SIG-M5 (cell line): ENCODE measurements around the gene SPINK6.
A peak's percentile ranks its signal among the peaks of the same experiment; 100 is the strongest.

Experiments used
- DNase-seq: peaks from one replicate; lab custom pipeline; 2025; lab: John Stamatoyannopoulos, UW

SPINK6 gene, protein sequence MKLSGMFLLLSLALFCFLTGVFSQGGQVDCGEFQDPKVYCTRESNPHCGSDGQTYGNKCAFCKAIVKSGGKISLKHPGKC

DNA sequence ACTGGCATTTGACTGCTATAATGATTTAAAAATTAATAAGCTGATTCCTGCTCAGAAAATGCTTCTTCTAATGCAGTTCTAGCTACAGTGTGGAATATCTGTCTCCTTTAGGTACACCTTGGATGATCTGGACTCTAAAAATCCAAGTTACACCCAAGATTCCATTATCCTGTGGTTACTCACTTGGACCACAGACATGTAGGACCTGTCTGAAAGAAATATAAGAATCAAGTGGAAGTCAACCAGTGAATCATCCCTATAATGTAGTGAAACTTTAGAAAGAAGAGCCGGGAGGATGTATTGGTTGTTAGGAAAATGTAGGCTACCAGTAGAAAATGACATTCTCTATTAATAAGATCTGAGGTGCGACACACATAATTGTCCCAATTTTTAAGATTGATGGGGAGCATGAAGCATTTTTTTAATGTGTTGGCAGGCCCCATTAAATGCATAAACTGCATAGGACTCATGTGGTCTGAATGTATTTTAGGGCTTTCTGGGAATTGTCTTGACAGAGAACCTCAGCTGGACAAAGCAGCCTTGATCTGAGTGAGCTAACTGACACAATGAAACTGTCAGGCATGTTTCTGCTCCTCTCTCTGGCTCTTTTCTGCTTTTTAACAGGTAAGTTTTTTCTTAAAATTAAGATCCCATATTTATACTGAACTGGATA, at the start of gene SPINK6:
Gene SPINK6 (plus strand): TSS at position 512 of the 673 bp plus-strand sequence. CDS start 55 bp downstream, at position 567.
- DNase-seq = no peak

DNA sequence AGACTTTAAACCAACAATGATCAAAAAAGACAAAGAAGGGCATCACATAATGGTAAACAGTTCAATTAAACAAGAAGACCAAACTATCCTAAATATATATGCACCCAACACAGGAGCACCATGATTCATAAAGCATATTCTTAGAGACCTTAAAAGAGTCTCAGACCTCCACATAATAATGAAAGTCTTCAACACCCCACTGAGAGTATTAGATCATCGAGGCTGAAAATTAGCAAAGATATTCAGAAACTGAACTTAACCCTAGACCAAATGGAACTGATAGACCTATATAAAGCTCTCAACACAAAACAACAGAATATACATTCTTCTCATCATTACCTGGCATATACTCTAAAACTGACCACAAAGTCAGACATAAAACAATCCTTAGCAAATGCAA, 46.2 kb upstream of the SPINK6 start:
- DNase-seq = no peak

DNA sequence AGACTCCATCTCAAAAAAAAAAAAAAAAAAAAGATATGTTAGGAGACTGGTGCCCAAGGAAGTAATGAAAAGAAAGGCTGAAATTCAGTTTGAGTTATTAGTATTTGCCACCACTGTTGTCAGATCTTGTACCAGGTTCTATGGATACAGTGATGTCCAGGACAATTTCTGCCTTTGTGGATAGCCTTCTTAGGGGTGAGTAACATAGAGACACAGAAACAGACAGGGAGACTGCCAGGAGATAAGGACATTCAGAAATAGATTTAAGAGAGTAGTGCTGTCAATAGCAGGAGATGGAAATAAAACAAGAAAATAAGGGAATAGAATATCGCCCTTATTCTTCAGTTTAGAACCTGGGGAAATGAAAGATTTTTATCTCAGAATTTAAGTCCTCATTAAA, 40.8 kb upstream of the SPINK6 start:
- no peak for DNase-seq

DNA sequence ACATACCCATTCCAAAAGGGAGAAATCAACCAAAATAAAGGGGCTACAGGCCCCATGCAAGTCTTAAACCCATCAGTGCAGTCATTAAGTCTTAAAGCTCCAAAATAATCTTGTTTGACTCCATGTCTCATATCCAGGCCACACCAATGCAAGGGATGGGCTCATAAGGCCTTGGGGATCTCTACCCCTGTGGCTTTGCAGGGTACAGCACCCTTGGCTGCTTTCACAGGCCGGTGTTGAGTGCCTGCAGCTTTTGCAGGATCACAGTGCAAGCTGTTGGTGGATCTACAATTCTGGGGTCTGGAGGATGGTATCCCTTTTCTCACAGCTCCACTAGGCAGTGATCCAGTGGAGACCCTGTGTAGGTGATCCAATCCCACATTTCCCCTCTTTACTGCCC, 39.5 kb upstream of the SPINK6 start:
- no peak for DNase-seq

DNA sequence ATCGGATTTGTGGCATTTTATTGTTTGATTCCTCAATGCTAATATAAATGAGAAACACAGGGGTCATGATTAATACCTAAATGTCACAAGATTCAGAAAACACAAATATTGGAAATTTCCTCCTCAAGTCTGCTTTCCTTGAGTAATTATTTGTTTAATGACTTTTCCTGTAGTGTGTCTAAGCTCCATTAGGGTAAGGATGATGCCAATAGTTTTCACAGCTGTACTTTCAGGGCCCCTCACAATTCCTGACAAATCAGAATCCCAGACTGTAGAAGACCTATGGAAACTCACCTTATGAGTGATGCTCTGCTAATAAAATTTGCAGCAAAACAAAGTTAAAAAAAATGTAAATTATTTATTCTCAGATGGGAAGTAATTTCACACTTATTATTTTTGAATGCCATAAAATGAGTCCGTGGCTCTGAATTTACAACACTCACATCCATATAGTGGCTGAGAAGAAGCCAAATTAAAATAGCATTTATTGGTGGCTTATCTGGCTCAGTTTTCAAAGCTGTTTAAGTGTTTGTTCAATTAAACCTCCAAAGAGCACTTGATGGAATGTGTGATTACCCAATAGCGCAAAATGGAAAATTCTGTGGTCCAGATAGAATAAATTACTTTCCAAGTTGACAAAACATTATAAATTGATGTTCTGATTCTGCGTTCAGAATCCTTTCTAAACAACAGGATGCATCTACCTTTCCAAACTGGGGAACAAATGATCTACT, 36.1 kb upstream of the SPINK6 start:
- no peak for DNase-seq

DNA sequence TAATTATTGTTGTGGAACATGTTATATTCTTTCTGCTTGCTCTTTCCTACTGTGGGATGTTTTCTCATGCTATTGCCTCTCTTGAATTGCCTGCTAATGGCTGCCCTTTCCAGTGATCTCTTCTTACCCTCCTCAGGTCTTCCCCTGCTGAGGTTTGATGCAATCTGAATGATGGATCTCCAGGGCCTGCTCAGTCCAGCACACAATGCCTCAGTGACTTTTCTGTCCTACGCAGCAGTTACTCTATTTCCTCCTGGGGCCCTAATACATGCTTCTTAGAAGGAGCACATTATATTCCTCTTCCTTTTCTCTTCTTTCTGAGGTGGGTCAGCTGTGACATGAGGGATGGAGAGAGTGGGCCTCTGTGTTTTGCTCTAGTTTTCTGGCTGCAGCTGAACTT, 34.6 kb upstream of the SPINK6 start, which contains the start of gene SPINK14:
Gene SPINK14 (plus strand): TSS at position 301 of the 400 bp plus-strand sequence. CDS start 1,187 bp downstream, outside the sequence.
- no peak for DNase-seq

DNA sequence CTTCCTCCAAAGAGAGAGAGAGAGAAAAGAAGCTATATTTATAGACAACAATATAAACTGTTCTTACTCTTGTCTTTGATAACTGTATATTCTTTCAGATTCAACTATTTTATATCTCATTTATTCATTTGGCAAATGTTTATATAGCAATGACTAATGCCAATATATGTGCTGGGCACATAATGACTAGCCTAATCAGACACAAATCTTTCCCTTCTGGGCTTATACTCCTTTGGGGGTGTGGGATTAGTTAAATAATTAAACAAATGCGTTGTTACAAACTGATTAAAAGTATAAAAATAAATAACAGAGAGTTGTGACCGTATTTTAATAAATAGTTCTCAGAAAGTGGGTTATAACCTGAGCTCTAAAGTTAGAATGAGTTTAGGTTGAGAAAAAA, 30.5 kb upstream of the SPINK6 start:
- no peak for DNase-seq

DNA sequence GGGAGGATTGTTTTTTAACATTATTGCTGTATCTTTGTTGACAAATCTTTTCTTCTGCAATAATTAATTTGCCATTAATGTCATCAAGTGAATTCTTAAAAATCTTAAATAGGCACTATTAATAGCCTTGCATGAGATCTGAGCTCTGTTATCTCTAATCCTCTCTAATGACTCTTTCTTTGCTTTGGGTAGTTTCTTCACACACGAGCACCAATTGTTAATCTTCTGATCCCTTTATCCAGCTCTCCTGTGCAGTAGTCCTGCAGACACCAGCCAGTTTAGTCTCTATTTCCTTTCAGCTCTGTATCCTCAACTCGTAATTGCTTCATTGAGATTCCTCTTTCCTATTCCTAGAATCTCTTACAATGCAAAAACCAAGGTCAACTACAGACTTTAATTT, 26.4 kb upstream of the SPINK6 start:
- no peak for DNase-seq

DNA sequence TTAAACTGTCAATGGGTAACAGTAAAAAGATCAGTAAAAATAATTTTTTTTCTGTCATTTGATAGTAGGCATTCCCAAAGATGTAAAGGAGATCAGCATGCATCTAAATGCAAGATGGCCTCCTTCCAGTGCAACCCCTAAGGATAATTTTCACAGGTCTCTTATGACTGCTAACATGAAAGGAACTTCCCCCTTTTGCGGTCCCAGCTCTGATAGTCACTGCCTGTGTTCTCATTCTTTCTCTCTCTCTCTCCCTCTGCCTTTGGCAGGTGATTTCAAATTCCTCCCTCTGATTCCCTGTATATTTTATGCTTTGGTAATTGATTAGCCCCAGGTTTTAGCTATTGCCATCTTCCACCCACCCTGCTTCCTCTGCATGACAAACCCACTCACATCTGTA, 25.6 kb upstream of the SPINK6 start:
- DNase-seq = no peak

DNA sequence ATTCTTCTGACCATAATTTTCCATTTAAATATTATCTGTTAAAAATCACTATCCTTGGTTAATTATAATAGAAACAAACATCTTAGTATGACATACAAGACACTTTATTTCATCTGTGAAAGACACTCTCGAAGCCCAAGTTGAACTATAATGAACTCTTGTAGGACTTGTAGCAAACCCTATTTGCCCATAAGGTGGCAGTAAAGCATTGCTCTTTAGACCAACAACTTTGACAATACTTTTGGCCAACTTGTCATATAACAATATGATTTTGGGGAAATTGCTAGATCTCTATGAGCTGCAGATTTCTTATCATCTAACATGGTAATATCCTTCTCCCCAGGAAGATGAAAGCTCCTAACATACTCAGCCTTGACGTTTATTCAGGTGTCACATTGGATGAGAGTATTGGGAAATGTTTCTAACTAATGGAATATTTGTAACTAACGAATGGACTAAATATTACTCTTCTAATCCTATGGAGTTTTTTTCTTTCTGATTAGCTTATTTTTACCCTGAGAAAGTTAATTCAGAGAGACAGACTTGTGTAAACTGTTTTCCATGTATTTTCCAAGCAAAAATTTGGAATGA, 23.5 kb upstream of the SPINK6 start:
- no peak for DNase-seq

DNA sequence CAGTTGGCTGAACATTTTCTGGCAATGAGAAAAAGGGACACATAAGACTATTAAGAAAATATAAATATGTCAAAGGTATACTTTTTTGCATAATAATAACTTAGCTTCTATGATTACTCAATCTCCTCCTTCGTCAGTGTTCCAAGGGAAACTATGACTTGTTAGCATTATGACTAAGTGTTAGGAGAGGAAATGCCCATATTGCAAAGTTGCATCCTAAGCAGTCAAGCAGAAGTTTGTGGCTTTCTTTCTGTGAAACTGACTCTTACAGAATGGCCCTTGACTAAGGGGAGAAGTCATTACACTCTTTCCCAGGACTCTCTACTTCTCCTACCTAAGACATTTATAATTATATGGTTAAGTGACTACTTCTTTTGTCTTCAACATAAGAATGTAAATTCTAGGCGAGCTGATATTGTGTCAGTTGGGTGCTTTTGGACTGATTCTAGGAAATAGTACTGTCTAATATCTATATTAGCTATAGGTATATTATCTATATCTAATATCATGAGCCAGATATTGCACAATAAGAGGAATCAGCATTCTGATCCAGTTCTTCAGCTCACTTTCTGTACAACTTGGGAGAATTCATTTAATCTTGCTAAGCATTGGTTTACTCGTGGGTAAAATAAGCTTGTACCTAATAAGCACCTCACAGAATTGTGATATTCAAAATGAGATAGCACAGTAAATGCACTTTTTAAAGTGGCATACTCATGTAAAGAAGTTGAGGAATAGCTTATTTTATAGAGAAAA, 16.4 kb upstream of the SPINK6 start:
- DNase-seq = peak; percentile 5

DNA sequence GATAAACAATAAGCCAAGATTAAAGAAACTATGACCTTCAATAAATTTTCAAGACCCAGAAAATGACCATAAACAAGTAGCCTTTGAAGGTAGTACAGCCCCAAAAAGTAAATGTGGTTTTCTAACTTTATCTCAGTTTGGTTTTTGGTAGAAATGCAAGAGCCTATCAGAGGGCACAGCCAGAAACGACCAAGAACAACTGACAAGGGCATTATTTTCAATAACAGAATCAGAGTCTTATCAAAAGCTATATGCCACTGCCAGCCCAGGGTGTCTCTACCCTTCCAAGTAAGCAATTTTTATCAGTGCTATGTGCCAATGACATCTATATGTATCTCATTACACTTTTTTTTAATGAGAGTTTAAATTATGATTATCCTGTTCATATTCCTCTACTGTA, 11.8 kb upstream of the SPINK6 start:
- DNase-seq = no peak

DNA sequence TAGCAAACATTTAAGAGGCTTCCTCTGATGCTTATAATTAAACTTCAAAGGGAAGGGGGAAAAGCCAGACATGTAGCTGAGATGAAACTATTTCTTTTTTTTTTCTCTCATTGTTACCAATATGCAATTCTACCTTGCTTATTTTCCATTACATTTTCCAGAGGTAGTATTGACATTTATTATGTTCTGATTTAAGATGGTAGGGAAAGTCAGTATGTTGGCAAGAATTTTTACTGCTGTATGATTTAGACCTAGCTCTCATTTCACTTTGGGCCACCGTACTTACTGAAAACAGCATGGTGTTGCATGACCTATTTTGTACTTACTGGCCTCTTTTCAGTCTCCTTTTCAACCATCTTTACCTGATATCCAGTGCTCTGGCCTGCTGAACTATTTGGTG, 9.6 kb upstream of the SPINK6 start:
- no peak for DNase-seq

DNA sequence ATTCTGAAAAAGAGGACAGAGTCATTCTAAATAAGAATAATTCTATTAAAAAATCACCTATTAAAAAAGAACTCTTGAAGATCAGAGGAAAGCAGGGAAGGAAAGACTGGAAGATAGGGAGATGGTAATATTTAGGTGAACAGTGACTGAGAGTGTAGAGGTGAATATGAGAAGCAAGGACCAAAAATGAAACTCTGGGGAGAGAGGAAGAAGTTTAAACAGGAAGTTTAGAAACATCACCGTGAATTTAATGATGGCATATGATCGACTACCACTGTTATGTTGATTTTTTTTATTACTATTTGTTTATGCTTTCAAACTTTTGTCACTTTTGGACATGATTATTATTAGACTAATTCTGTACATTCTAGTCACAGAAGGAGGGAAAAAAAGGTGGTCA, 1.7 kb upstream of the SPINK6 start:
- no peak for DNase-seq

DNA sequence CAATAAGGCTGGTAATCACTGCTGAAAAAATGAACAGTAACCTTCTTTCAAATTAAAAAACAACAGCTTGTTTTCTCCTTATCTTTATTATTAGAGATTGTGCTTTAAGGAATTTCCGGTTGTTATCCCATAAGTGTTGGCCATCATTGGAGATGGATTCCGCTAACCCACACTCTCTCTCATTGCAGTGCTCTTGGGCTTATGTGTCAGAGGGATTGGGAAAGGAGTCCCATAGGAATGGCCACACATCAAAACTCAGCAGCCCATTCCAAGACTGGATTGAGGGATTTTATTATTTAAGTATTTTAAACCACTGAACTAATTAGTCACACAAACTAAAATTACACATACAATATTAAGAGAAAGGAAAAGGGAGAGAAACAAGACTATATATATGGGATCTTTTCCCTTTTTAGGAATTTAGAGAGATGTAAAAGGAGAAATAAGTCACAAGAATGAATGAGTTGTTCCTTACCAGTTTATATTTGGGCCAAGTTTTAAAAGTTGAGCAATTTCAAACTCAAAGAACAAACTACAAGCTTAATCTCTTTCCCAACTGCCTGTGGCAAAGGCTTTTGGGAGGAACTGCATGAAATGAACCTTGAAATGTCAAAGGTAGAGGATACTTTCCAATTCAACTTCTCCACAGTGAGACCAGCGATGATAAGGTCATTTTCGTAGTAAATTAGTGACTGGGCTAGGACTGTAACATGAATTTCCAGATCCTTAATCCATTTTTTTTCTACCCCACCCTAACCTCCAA, 2.4 kb downstream of the SPINK6 start:
- no peak for DNase-seq

DNA sequence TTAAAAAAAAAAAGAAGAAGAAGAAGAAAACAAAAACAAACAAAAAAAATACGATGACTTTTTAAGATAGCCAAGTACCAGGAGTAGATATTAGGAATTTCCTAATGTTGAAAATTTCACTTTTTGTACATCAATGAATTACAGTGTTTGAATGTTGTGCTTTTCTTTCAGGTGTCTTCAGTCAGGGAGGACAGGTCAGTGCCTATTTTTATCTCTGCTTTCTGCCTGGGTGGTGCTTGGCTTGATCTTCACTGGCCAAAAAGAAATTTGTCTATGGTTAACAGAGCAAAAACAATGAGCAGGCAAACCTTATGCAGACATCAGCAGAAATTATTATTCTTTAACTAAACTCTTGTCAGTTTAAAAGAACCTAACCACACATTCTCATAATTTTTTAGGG, 3.0 kb downstream of the SPINK6 start:
- no peak for DNase-seq

DNA sequence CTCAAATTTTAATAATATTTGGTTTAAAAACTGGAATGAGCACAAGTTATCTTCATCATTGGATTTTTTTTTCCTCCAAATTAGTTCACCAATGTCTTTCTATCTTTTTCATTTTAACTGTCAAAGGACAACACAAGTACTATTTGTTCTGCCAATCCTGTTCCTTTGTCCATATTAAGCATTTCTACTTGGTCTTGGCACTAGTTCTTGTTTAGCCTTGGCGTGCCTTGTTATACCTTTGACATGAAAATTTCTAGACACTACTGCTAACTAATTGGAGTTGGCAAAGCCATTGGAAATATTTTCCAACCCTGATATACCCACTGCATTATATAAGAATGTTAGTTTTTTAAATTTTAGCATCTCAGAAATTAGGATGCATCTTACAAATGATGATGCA, 3.8 kb downstream of the SPINK6 start:
- DNase-seq = no peak

DNA sequence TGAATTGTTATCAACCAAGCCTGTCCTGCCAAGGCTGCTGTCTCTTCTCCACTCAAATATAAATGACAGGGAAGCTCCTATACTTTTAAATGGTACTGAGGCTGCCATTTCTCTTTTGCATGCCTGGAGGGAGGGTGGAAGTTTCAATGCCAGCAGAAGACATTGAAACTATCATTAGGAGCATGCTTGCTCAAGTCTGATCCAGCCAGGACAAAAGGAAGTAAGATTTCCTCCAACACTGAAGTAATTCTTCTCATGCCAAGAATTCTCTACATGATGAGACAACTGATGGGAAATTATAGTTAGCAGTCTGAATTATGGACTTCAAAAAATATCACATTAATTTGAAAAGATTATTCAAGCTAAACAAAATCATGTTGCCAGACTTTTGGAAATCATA, 5.4 kb downstream of the SPINK6 start:
- DNase-seq = no peak

DNA sequence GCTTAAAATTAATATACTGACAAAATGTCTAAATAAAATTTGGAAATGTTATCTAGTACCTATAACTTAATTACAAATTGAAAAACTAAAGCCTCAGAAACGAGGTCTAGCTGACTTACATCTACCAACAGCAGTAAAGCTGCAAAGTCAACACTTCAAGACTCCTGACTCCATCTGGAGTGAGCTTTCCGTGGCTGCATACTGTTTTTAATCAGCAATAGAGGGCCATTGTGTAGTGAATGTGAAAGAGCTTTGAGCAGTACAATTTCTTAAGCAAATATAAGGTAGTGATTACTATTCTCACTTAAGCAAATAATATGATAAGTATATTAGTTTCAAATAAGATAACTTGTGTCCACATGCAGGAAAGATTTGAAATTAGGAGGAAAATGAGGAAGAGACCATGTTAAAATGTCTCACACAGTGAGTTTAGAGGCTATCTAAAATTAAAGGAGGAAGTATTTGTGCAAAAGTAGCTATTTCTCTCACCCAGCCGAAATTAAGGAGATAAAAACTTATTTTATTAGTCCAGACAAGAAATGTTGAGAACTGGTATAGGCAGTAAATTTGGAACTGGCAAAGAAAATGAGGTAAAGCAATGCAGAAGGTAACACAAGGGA, 6.4 kb downstream of the SPINK6 start:
- no peak for DNase-seq

DNA sequence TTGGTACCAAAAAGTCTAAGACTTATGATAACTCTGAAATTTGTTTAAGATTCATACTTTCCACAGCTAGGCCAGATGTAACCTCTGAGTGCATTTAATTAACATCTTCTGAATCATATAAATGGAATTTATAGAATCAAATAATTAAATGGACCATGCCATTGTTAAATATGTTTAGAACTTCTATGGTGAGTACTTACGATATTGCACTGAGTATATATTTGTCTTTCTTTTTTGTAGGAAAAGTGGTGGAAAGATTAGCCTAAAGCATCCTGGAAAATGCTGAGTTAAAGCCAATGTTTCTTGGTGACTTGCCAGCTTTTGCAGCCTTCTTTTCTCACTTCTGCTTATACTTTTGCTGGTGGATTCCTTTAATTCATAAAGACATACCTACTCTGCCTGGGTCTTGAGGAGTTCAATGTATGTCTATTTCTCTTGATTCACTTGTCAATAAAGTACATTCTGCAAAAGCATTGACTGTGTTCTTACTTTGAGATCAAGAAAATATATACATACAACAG, 11.9 kb downstream of the SPINK6 start:
- DNase-seq = no peak

DNA sequence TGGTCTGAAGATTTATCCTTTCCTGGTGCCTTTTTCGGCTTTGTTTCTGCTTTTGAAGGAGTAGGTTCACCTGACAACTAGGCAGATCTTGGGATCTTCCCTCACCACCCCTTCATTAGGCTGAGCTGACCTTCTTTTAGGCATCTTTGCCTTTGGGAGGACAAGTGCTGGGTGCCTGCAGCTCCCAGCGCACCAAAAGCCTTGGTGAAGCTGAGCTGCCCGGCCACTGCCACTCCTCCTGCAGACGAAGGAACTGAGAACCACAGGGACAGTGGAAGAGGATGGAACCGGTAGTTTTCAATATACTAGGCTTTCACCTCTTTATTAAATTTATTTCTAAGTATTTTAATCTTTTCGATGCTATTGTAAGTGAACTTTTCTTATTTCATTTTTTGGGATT, 18.7 kb downstream of the SPINK6 start:
- DNase-seq = no peak
